BE2C (cell line): ENCODE results near the gene SNX30.

Experiments
- DNase-seq: peaks from one replicate; pipeline ENCODE4 v3.0.0-alpha.2; 2020
- H3K27me3 ChIP-seq: fragments of 250-450 bp; sonication (Bioruptor Pico); 2 replicates; pipeline ENCODE4 v1.5.1; 2020; ENCODE audit warnings: mild to moderate bottlenecking
- H3K36me3 ChIP-seq: fragments of 250-450 bp; sonication (Bioruptor Pico); 2 replicates; pipeline ENCODE4 v1.5.1; 2020; ENCODE audit warnings: mild to moderate bottlenecking
- H3K4me1 ChIP-seq: fragments of 250-450 bp; sonication (Bioruptor Pico); 2 replicates; pipeline ENCODE4 v1.5.1; 2020
- H3K4me3 ChIP-seq: 2 replicates; pipeline ENCODE4 v1.5.1; 2011; ENCODE audit warnings: low read depth, low read length
- H3K9me3 ChIP-seq: fragments of 250-450 bp; sonication (Bioruptor Pico); 2 replicates; pipeline ENCODE4 v1.5.1; 2020
- TF ChIP-seq, protein P1 (sequence below): IDR thresholded peaks from 2 replicates; pipeline ENCODE4 v1.5.1; 2012; ENCODE audit warnings: mild to moderate bottlenecking, low read depth, low read length

SNX30 gene

GRCh38 chr9:112880650-112881049 is 130.1 kb downstream of the SNX30 start:
- no peak overlapping the region for H3K4me3 ChIP-seq
- H3K27me3 ChIP-seq: no peaks in the 10 kb centered on the region
- no peaks in the 10 kb centered on the region for H3K4me1 ChIP-seq
- DNase-seq: no peak
- H3K9me3 ChIP-seq: no peaks in the 10 kb centered on the region
- no peaks in the 10 kb centered on the region for H3K36me3 ChIP-seq
- TF ChIP-seq, protein P1, sequence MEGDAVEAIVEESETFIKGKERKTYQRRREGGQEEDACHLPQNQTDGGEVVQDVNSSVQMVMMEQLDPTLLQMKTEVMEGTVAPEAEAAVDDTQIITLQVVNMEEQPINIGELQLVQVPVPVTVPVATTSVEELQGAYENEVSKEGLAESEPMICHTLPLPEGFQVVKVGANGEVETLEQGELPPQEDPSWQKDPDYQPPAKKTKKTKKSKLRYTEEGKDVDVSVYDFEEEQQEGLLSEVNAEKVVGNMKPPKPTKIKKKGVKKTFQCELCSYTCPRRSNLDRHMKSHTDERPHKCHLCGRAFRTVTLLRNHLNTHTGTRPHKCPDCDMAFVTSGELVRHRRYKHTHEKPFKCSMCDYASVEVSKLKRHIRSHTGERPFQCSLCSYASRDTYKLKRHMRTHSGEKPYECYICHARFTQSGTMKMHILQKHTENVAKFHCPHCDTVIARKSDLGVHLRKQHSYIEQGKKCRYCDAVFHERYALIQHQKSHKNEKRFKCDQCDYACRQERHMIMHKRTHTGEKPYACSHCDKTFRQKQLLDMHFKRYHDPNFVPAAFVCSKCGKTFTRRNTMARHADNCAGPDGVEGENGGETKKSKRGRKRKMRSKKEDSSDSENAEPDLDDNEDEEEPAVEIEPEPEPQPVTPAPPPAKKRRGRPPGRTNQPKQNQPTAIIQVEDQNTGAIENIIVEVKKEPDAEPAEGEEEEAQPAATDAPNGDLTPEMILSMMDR: no peak

DNA sequence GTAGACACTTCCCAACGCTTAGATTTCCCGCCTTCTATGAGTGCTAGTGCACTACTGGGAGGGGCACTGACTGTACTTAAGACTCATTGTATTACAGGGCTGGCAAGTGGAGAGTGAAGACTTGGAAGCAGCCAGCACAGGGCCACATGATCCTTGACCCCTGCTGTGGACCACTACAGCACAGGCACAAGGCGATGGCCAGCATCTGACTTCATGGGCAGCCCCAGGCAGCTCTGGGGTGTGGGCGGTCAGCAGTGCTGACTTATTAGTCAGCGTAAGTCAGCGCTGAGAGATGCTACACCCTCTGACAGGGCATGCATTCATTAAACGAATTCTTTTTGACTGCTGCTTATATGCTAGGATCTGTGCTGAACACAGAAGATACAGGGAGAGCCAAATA is 130.8 kb downstream of the SNX30 start:
- Histone ChIP-seq H3K27me3 (no peaks in the 10 kb centered on the region), H3K9me3 (no peaks in the 10 kb centered on the region), H3K4me3 (no peak overlapping the region), H3K4me1 (no peaks in the 10 kb centered on the region), H3K36me3 (no peaks in the 10 kb centered on the region)
- TF ChIP-seq, protein P1: no peak
- no peak for DNase-seq

- Histone ChIP-seq H3K4me3 (no peak overlapping the region), H3K27me3 (no peaks in the 10 kb centered on the region), H3K4me1 (no peaks in the 10 kb centered on the region), H3K9me3 (no peaks in the 10 kb centered on the region), H3K36me3 (no peaks in the 10 kb centered on the region)
- DNase-seq: no peak
- TF ChIP-seq, protein P1: no peak
These were observed 133.5 kb downstream of the SNX30 start for GRCh38 chr9:112884101-112884500.

- Histone ChIP-seq H3K4me3 (no peak overlapping the region), H3K9me3 (no peaks in the 10 kb centered on the region), H3K27me3 (no peaks in the 10 kb centered on the region), H3K4me1 (no peaks in the 10 kb centered on the region), H3K36me3 (no peaks in the 10 kb centered on the region)
- TF ChIP-seq, protein P1: no peak
- DNase-seq: no peak
These were observed 134.2 kb downstream of the SNX30 start for GRCh38 chr9:112884721-112885120.

DNA sequence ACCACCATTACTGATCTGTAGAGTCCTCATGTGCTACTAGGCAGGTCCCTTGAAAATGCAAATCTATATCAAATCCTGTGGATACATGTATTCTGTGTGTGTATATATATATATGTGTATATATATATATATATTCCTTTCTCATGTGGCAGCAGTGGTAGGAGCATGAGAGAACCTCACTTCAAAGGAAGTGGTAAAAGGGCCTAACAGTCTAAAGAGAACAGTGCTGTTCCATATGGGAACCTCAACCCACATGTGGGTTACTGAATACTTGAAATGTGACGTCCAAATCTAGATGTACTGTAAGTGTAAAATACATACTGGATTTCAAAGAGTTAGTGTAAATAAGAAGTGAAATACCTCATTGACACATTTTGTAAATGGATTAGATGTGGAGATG is 134.8 kb downstream of the SNX30 start:
- H3K4me3 ChIP-seq: no peak overlapping the region
- H3K36me3 ChIP-seq: no peaks in the 10 kb centered on the region
- no peaks in the 10 kb centered on the region for H3K4me1 ChIP-seq
- DNase-seq: no peak
- no peaks in the 10 kb centered on the region for H3K9me3 ChIP-seq
- TF ChIP-seq, protein P1: no peak
- no peaks in the 10 kb centered on the region for H3K27me3 ChIP-seq

DNA sequence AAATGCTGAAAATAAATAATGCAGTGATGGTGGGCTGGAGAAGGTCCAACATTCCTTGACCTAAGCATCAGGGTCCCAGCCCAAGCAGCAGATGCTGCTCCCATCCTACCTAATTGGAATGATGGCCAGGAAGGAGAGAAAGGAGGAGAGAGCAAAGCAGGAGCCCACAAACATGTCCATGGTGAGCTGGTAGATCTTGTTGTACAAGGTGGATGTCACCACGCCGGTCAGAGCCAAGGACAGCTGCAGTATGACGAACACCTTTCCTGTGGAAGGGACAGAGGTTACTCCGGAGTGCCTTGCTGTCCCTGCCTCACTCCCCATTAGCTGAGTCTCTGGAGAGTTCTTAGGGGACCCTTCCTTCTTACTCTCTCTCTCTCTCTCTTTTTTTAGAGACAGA is 135.8 kb downstream of the SNX30 start:
- TF ChIP-seq, protein P1: no peak
- DNase-seq: no peak
- Histone ChIP-seq H3K36me3 (no peaks in the 10 kb centered on the region), H3K4me1 (no peaks in the 10 kb centered on the region), H3K9me3 (no peaks in the 10 kb centered on the region), H3K27me3 (no peaks in the 10 kb centered on the region), H3K4me3 (no peak overlapping the region)
